WTC11 (cell line): ENCODE measurements around the gene ITGA2.

ENCODE experiments used
- CREM ChIP-seq: sonication (generic); formaldehyde crosslinking; IDR thresholded peaks from 2 replicates; pipeline ENCODE4 v1.8.1; 2022; ENCODE audit warnings: mild to moderate bottlenecking, missing genetic modification reagents, moderate library complexity
- FOXK1 ChIP-seq: sonication (generic); formaldehyde crosslinking; IDR thresholded peaks from 2 replicates; pipeline ENCODE4 v1.8.0; 2022; ENCODE audit warnings: mild to moderate bottlenecking, moderate library complexity, missing genetic modification reagents
- NR2C2 ChIP-seq: sonication (generic); formaldehyde crosslinking; IDR thresholded peaks from 2 replicates; pipeline ENCODE4 v1.8.0; 2022; ENCODE audit warnings: mild to moderate bottlenecking, missing genetic modification reagents
- NR3C1 ChIP-seq: sonication (generic); formaldehyde crosslinking; conservative IDR thresholded peaks from 2 replicates; pipeline ENCODE4 v1.8.1; 2023; ENCODE audit warnings: low read depth, mild to moderate bottlenecking, missing genetic modification reagents
- SMAD3 ChIP-seq: sonication (generic); formaldehyde crosslinking; IDR thresholded peaks from 2 replicates; pipeline ENCODE4 v1.8.0; 2022; ENCODE audit warnings: missing genetic modification reagents, mild to moderate bottlenecking, borderline replicate concordance
- ZNF423 ChIP-seq: fragments of 250-450 bp; sonication (Bioruptor Pico); IDR thresholded peaks from 2 replicates; pipeline ENCODE4 v2.1.2; 2022; ENCODE audit warnings: mild to moderate bottlenecking, moderate library complexity
- TF ChIP-seq, protein P1 (sequence below): fragments of 200-600 bp; IDR thresholded peaks from 2 replicates; pipeline ENCODE4 v1.8.0; 2022; ENCODE audit warnings: antibody characterized with exemption
- TF ChIP-seq, protein P2 (sequence below): sonication (generic); formaldehyde crosslinking; IDR thresholded peaks from 2 replicates; pipeline ENCODE4 v1.8.0; 2022; ENCODE audit warnings: mild to moderate bottlenecking, missing genetic modification reagents
- TF ChIP-seq, protein P3 (sequence below): sonication (generic); formaldehyde crosslinking; IDR thresholded peaks from 2 replicates; pipeline ENCODE4 v1.8.1; 2023; ENCODE audit warnings: mild to moderate bottlenecking, moderate library complexity, missing genetic modification reagents
- TF ChIP-seq, protein P4 (sequence below): sonication (generic); formaldehyde crosslinking; IDR thresholded peaks from 2 replicates; pipeline ENCODE4 v1.8.1; 2022; ENCODE audit warnings: low read depth, missing genetic modification reagents, borderline replicate concordance
- TF ChIP-seq, protein P5 (sequence below): sonication (generic); formaldehyde crosslinking; IDR thresholded peaks from 2 replicates; pipeline ENCODE4 v1.8.1; 2022; ENCODE audit warnings: mild to moderate bottlenecking, missing genetic modification reagents, moderate library complexity, borderline replicate concordance
- TF ChIP-seq, protein P6 (sequence below): sonication (generic); formaldehyde crosslinking; conservative IDR thresholded peaks from 2 replicates; pipeline ENCODE4 v1.8.1; 2022; ENCODE audit warnings: mild to moderate bottlenecking, missing genetic modification reagents

DNA sequence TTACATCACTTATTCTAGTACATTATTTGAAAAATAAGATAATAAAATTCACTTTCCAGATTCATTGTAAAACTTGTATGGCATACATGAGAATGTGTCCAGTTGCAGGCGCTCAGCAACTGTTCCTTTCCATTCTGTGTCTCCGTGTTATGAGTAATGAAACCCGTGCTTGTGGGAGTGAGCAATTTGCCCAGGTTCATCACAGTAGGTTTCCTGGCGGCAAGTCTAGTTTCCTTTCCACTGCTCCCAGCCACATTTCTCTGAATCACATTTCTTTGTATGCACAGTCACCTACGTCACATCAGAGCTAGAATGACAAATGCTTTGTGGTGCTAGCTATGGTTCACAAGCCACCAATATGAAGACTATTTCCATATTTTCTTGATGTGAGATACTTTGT, 80.5 kb downstream of the ITGA2 start:
- TF ChIP-seq, protein P1, sequence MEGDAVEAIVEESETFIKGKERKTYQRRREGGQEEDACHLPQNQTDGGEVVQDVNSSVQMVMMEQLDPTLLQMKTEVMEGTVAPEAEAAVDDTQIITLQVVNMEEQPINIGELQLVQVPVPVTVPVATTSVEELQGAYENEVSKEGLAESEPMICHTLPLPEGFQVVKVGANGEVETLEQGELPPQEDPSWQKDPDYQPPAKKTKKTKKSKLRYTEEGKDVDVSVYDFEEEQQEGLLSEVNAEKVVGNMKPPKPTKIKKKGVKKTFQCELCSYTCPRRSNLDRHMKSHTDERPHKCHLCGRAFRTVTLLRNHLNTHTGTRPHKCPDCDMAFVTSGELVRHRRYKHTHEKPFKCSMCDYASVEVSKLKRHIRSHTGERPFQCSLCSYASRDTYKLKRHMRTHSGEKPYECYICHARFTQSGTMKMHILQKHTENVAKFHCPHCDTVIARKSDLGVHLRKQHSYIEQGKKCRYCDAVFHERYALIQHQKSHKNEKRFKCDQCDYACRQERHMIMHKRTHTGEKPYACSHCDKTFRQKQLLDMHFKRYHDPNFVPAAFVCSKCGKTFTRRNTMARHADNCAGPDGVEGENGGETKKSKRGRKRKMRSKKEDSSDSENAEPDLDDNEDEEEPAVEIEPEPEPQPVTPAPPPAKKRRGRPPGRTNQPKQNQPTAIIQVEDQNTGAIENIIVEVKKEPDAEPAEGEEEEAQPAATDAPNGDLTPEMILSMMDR = no peak
- TF ChIP-seq, protein P2, sequence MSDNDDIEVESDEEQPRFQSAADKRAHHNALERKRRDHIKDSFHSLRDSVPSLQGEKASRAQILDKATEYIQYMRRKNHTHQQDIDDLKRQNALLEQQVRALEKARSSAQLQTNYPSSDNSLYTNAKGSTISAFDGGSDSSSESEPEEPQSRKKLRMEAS (CRISPR knock-in tag) = no peak
- no peak for TF ChIP-seq NR3C1 (CRISPR knock-in tag)
- TF ChIP-seq NR2C2 = no peak
- TF ChIP-seq SMAD3 = no peak
- TF ChIP-seq, protein P3, sequence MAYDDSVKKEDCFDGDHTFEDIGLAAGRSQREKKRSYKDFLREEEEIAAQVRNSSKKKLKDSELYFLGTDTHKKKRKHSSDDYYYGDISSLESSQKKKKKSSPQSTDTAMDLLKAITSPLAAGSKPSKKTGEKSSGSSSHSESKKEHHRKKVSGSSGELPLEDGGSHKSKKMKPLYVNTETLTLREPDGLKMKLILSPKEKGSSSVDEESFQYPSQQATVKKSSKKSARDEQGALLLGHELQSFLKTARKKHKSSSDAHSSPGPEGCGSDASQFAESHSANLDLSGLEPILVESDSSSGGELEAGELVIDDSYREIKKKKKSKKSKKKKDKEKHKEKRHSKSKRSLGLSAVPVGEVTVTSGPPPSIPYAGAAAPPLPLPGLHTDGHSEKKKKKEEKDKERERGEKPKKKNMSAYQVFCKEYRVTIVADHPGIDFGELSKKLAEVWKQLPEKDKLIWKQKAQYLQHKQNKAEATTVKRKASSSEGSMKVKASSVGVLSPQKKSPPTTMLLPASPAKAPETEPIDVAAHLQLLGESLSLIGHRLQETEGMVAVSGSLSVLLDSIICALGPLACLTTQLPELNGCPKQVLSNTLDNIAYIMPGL (CRISPR knock-in tag) = no peak
- TF ChIP-seq, protein P4, sequence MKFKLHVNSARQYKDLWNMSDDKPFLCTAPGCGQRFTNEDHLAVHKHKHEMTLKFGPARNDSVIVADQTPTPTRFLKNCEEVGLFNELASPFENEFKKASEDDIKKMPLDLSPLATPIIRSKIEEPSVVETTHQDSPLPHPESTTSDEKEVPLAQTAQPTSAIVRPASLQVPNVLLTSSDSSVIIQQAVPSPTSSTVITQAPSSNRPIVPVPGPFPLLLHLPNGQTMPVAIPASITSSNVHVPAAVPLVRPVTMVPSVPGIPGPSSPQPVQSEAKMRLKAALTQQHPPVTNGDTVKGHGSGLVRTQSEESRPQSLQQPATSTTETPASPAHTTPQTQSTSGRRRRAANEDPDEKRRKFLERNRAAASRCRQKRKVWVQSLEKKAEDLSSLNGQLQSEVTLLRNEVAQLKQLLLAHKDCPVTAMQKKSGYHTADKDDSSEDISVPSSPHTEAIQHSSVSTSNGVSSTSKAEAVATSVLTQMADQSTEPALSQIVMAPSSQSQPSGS = no peak
- TF ChIP-seq, protein P5, sequence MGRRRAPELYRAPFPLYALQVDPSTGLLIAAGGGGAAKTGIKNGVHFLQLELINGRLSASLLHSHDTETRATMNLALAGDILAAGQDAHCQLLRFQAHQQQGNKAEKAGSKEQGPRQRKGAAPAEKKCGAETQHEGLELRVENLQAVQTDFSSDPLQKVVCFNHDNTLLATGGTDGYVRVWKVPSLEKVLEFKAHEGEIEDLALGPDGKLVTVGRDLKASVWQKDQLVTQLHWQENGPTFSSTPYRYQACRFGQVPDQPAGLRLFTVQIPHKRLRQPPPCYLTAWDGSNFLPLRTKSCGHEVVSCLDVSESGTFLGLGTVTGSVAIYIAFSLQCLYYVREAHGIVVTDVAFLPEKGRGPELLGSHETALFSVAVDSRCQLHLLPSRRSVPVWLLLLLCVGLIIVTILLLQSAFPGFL (CRISPR knock-in tag) = no peak
- no peak for TF ChIP-seq CREM
- TF ChIP-seq, protein P6, sequence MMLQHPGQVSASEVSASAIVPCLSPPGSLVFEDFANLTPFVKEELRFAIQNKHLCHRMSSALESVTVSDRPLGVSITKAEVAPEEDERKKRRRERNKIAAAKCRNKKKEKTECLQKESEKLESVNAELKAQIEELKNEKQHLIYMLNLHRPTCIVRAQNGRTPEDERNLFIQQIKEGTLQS (CRISPR knock-in tag) = no peak
- no peak for TF ChIP-seq ZNF423
- TF ChIP-seq FOXK1 (CRISPR knock-in tag) = no peak
